Activated CD8-positive, alpha-beta memory T cell treated with anti-CD3 and anti-CD28 coated beads, Interleukin-2, amount 50 U/mL, for 24 hours (primary cell): ENCODE results near the gene CREBBP.

ENCODE experiments used
- DNase-seq: peaks from one replicate; pipeline ENCODE4 v3.0.0-alpha.2; 2020; ENCODE audit errors: extremely low read depth

CREBBP gene

GRCh38 chr16:3735541-3735940 is 145.0 kb downstream of the CREBBP start:
- DNase-seq: no peak

- no peak for DNase-seq
Observed at GRCh38 chr16:3734758-3735221, 145.7 kb downstream of the CREBBP start.

GRCh38 chr16:3734084-3734757 is 146.3 kb downstream of the CREBBP start:
- DNase-seq: no peak

- no peak for DNase-seq
Observed at GRCh38 chr16:3732171-3732570, 148.3 kb downstream of the CREBBP start.

GRCh38 chr16:3731126-3731935 is 149.2 kb downstream of the CREBBP start:
- DNase-seq: no peak

- no peak for DNase-seq
Observed at GRCh38 chr16:3730161-3731125, 150.1 kb downstream of the CREBBP start.

- DNase-seq: no peak
Observed at GRCh38 chr16:3729161-3730112, 151.1 kb downstream of the CREBBP start.

GRCh38 chr16:3728424-3729160 is 151.9 kb downstream of the CREBBP start:
- DNase-seq: no peak

GRCh38 chr16:3727806-3728381 is 152.6 kb downstream of the CREBBP start:
- DNase-seq: no peak

- no peak for DNase-seq
Observed at GRCh38 chr16:3726021-3726687, 154.4 kb downstream of the CREBBP start.

GRCh38 chr16:3725276-3725675 is 155.2 kb downstream of the CREBBP start:
- DNase-seq: no peak

GRCh38 chr16:3722508-3722907 is 158.0 kb downstream of the CREBBP start:
- DNase-seq: no peak

- DNase-seq: no peak
Observed at GRCh38 chr16:3720418-3720817, 160.1 kb downstream of the CREBBP start.

- no peak for DNase-seq
Observed at GRCh38 chr16:3718628-3719027, 161.9 kb downstream of the CREBBP start.

GRCh38 chr16:3718019-3718391 is 162.5 kb downstream of the CREBBP start:
- no peak for DNase-seq

- DNase-seq: peak; percentile 67
Observed at GRCh38 chr16:3717235-3718018, 163.1 kb downstream of the CREBBP start, which contains the start of gene TRAP1. TSS of gene TRAP1 (minus strand) at chr16:3717524. CDS start at chr16:3717508, 16 bp downstream.

GRCh38 chr16:3716831-3717234 is 163.7 kb downstream of the CREBBP start:
- no peak for DNase-seq

GRCh38 chr16:3715430-3715829 is 165.1 kb downstream of the CREBBP start:
- no peak for DNase-seq
